SK-N-MC (cell line): ENCODE measurements around the gene OR1F1.
"Not testable (repeated sequence)": the region's sequence is repeated elsewhere in the genome, so short reads cannot be mapped to it uniquely, and the experiment has no call there.

Source experiments
- DNase-seq: peaks from one replicate; pipeline ENCODE4 v3.0.0-alpha.2; 2011; ENCODE audit warnings: low read depth, low spot score
- H3K27ac ChIP-seq: fragments of 200-600 bp; sonication (generic); 2 replicates; pipeline ENCODE4 v1.5.1; 2016; ENCODE audit warnings: mixed run types
- H3K36me3 ChIP-seq: fragments of 200-600 bp; sonication (generic); 2 replicates; pipeline ENCODE4 v1.6.1; 2017; ENCODE audit warnings: antibody characterized with exemption, low read length, mixed read lengths; ENCODE audit not compliant: insufficient read depth
- H3K4me3 ChIP-seq: fragments of 200-600 bp; sonication (generic); 2 replicates; pipeline ENCODE4 v1.5.1; 2016
- H3K9ac ChIP-seq: fragments of 200-600 bp; sonication (generic); 2 replicates; pipeline ENCODE4 v1.8.0; 2017; ENCODE audit warnings: mixed run types, mixed read lengths; ENCODE audit not compliant: insufficient read length
- H3K9me3 ChIP-seq: fragments of 200-600 bp; sonication (generic); 2 replicates; pipeline ENCODE4 v1.6.1; 2017; ENCODE audit warnings: low read depth, mild to moderate bottlenecking, antibody characterized with exemption, low read length, moderate library complexity, mixed read lengths
- EZH2 ChIP-seq: fragments of 200-600 bp; sonication (generic); IDR thresholded peaks from one replicate; pipeline ENCODE4 v1.6.1; 2017; ENCODE audit warnings: antibody characterized with exemption
- FOXP2 ChIP-seq: optimal IDR thresholded peaks from 2 replicates; pipeline ENCODE3; 2011; ENCODE audit warnings: mild to moderate bottlenecking, moderate library complexity; ENCODE audit not compliant: insufficient read depth; ENCODE audit errors: extremely low read length, control extremely low read depth
- POLR2AphosphoS5 ChIP-seq: IDR thresholded peaks from 2 replicates; pipeline ENCODE4 v1.6.1; 2012; ENCODE audit warnings: mild to moderate bottlenecking, low read depth, low read length, borderline replicate concordance

The OR1F1 gene

DNA sequence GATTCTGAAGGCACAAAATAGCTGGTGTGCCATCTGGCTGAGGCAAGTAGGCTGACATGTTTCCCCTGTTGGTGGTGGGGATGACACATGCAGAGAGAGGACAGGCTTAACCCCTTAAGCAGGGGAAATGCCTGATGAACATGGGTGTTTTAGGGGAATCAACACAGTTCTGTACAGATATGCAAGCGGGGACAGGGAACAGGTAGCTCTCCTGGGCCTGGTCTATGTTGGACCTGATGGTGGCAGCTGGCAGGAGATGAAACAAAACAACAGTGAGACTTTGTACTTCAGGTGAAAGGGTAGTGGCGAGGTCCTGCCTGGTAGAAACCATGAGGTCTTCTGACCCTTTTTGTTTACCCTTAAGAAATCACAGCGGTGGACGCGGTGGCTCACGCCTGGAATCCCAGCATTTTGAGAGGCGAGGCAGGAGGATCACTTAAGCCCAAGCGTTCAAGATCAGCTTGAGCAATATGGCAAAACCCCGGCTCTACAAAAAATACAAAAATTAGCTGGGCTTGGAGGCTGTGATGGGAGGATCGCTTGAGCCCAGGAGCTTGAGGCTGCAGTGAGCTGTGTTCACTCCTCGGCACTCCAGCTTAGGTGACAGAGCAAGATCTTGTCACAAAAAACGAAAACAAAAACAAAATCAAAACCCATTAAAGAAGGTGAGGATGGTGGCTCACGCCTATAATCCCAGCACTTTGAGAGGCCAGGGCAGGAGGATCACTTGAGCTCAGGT lies 10.5 kb downstream of the OR1F1 start:
- Histone ChIP-seq H3K27ac (no peak overlapping the region), H3K9me3 (no peaks in the 10 kb centered on the region), H3K36me3 (no peaks in the 10 kb centered on the region), H3K4me3 (no peak overlapping the region), H3K9ac (no peak overlapping the region)
- TF ChIP-seq POLR2AphosphoS5, result no peak
- no peak for TF ChIP-seq FOXP2
- no peak for TF ChIP-seq EZH2
- DNase-seq, result no peak

DNA sequence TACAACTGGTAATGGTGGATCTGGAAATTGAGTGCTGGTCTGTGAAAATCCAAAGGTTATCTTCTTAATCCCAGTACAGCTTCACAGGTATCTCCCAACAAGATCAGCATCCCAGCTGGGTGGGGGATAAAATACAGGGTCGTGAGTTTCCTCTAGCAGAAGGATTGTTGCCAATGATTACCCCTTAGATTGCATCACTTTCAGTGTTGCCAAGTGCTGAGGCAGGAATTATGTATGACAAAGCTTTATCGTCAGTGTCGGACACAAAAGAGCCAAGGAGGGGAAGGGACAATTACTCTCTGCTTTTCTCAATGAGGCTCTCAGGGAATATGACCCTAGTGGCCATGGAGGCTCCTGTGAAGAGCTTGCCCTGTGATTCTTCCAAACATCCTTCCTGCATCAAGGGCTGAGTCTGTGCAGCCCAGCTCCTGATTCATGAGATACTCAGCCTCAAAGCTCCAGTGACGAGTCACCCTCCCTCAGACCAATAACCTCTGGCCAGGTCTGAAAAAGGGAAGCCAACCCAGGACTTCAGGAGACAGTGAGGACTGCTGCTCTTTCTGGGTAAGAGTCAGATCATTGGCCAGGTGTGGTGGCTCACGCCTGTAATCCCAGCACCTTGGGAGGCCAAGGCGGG lies 15.0 kb downstream of the OR1F1 start:
- no peak for TF ChIP-seq EZH2
- H3K4me3 ChIP-seq, result no peak overlapping the region
- no peak for DNase-seq
- H3K36me3 ChIP-seq, result no peaks in the 10 kb centered on the region
- H3K9ac ChIP-seq, result no peak overlapping the region
- H3K27ac ChIP-seq, result no peak overlapping the region
- H3K9me3 ChIP-seq, result no peaks in the 10 kb centered on the region

DNA sequence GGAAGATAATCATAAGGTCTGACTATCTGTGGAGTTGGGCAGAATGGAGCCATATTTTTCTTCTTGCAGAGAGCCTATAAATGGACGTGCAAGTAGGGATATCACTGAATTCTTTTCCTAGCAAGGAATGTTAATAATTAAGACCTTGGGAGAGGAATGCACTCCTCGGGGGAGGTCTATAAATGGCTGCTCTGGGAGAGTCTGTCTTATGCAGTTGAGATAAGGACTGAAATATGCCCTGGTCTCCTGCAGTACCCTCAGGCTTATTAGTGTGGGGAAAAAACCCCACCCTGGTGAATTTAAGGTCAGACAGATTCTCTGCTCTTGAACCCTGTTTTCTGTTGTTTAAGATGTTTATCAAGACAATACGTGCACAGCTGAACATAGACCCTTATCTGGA lies 17.9 kb downstream of the OR1F1 start:
- H3K27ac ChIP-seq, H3K9me3 ChIP-seq, H3K36me3 ChIP-seq, H3K9ac ChIP-seq, H3K4me3 ChIP-seq, DNase-seq: not testable (repeated sequence)

DNA sequence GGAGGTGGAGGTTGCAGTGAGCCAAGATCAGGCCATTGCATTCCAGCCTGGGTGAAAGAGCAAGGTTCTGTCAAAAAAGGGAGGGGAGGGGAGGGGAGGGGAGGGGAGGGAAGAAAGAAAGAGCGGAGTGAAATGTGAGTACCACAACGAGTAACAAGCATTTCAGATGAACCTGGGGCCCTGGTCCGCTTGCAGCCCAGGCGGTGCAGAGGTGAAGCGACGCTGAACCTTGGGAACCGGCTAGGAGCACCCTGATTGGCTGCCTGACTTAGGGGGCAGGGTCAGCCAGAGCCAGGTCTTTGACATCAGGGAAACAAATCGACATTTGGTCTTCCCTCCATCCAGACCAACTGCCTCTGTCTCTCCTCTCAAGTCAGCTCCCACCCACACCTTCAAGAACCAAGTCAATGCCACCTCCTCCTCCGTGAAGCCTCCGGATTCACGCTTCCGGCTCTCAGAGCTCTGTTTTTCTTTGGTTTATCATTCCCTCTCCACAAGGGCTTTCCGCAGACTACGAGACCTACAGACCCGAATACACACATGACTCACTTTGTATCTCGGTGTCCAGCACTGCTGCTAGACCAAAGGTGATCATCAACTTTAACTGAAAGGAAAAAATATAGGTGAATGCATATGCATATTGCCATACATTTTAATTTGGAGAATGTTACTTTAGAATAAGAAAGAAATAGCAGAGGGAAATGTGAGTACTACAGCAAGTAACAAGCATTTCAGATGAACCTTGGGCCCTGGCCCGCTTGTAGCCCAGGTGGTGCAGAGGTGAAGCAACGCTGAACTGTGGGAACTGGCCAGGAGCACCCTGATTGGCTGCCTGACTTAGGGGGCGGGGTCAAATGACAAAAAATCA lies 19.3 kb downstream of the OR1F1 start:
- H3K4me3 ChIP-seq, result no peak overlapping the region
- no peaks in the 10 kb centered on the region for H3K36me3 ChIP-seq
- DNase-seq, result no peak
- no peak overlapping the region for H3K27ac ChIP-seq
- TF ChIP-seq EZH2 (no peak), POLR2AphosphoS5 (no peak), FOXP2 (no peak)
- no peaks in the 10 kb centered on the region for H3K9me3 ChIP-seq
- no peak overlapping the region for H3K9ac ChIP-seq

DNA sequence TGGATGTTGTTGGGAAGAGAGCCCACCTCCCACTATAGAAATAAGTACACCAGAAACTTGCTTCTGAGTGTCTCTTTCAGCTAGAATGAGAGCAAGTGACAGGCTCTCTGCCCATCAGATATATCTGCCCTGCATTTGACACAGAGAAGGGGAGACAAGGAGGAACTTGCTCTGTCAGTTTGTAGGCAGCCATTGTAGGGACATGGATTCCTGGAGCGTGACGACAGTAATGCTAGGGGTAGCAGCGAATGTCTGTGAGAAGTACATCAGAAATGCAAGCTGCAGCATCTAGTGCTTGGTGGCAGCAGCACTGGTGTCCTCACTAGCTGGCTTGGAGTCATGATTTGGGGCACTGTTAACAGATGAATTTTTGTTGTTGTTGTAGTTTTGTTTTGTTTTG lies 24.0 kb downstream of the OR1F1 start:
- Histone ChIP-seq H3K9me3 (no peaks in the 10 kb centered on the region), H3K9ac (no peak overlapping the region), H3K4me3 (no peak overlapping the region), H3K36me3 (no peaks in the 10 kb centered on the region), H3K27ac (no peak overlapping the region)
- TF ChIP-seq POLR2AphosphoS5, result no peak
- DNase-seq, result no peak

DNA sequence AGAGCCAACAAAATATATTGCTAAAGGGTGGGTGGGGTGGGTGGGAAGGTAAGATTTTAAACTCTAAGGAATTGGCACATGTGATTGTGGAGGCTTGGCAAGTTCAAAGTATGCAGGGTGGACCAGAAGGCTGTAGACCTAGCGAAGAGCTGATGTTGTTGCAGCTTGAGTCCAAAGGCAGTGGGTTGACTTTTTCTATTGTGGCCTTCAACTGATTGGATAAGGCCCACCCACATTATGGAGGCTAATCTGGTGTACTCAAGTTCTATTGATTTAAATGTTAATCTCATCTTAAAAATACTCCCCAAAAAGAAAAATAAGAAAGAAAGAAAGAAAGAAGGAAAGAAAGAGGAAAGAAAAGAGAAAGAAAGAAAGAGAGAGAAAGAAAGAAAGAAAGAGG lies 24.6 kb downstream of the OR1F1 start:
- Histone ChIP-seq H3K9ac (no peak overlapping the region), H3K4me3 (no peak overlapping the region), H3K27ac (no peak overlapping the region)

DNA sequence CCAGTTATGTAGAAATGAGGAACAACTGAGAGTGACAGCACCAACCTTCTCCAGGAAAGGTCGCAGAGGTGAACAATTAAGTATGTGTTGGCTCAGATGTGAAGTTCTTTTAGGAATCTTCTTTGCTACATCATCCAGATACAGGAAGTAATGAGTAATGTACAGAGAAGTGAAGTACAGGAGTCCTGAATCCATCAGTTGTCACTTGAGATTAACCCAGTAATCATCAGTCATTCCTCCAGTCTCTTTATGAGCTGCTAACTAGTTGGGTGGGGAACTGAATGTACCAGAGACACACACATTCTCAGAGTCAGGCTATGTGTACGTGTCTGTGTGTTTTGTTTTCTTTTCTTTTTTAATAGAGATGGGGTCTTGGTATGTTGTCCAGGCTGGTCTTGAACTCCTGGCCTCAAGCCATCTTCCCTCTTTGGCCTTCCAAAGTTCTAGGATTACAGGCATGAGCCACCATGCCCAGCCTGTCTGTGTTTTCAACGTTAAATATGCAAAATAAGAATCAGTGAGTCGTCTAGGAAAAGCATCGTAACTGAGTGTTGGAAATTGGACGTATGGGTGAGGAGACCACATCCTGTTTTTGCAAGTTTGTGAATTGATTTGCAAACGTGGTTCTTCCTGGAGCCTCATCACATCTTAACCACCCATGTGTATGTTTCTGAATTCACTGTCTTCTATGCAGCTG lies 27.0 kb downstream of the OR1F1 start:
- DNase-seq, result no peak
- Histone ChIP-seq H3K36me3 (no peaks in the 10 kb centered on the region), H3K27ac (no peak overlapping the region), H3K9ac (no peak overlapping the region), H3K9me3 (no peaks in the 10 kb centered on the region), H3K4me3 (no peak overlapping the region)
- TF ChIP-seq FOXP2 (no peak), EZH2 (no peak), POLR2AphosphoS5 (no peak)

More for the DNA sequence above, 24.6 kb downstream of the OR1F1 start:
- Histone ChIP-seq H3K36me3 (no peaks in the 10 kb centered on the region), H3K9me3 (no peaks in the 10 kb centered on the region)
- no peak for TF ChIP-seq EZH2
- TF ChIP-seq FOXP2, result no peak
- no peak for TF ChIP-seq POLR2AphosphoS5
- no peak for DNase-seq

DNA sequence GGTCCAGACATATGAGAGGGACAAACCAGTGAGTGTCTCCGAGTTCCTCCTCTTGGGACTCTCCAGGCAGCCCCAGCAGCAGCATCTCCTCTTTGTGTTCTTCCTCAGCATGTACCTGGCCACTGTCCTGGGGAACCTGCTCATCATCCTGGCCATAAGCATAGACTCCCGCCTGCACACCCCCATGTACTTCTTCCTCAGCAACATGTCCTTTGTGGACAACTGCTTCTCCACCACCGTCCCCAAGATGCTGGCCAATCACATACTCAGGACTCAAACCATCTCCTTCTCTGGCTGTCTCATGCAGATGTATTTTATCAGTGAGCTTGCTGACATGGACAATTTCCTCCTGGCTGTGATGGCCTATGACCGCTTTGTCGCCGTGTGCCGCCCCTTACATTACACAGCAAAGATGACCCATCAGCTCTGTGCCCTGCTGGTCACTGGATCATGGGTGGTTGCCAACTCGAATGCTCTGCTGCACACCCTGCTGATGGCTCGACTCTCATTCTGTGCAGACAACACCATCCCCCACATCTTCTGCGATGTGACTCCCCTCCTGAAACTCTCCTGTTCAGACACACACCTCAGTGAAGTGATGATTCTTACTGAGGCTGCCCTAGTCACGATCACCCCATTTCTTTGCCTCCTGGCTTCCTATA lies 27.7 kb downstream of the OR1F1 start:
- Histone ChIP-seq H3K36me3 (no peaks in the 10 kb centered on the region), H3K9ac (no peak overlapping the region), H3K9me3 (no peaks in the 10 kb centered on the region), H3K4me3 (no peak overlapping the region), H3K27ac (no peak overlapping the region)
- no peak for TF ChIP-seq EZH2
- no peak for TF ChIP-seq FOXP2
- no peak for TF ChIP-seq POLR2AphosphoS5
- no peak for DNase-seq
